ENCODE data around the gene LIMK2.
"Not testable (repeated sequence)": the region's sequence is repeated elsewhere in the genome, so short reads cannot be mapped to it uniquely, and the experiment has no call there.

DNA sequence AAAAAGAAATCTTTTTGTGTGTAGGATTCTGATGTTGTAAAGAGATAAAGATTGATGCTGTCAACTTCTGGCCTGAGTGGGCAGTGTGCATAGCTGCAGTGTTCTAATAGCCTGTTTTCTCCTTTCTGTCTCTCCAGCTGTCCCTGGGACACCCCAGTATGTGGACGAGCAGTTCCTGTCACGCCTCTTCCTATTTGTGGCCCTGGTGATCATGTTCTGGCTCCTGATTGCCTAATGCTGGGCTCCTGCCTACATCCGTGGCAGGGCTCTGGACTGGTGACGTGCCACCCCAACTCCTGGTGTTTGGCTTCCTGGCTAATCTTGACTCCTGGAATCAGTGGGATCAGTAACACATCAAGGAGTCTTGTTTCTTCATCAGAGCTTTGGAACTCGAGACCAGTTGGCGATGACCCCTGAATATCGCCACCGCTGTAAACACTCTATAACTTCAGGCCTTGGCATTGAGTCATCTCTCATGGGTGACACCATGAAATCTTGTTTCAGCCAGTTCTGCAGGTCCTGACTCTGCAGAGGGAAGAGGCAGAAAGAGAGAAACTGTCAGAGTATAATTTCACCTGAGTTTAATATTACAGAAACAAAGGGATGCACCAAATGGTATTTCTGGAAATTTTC lies 7.6 kb upstream of the LIMK2 start:
- TF ChIP-seq, protein P1, sequence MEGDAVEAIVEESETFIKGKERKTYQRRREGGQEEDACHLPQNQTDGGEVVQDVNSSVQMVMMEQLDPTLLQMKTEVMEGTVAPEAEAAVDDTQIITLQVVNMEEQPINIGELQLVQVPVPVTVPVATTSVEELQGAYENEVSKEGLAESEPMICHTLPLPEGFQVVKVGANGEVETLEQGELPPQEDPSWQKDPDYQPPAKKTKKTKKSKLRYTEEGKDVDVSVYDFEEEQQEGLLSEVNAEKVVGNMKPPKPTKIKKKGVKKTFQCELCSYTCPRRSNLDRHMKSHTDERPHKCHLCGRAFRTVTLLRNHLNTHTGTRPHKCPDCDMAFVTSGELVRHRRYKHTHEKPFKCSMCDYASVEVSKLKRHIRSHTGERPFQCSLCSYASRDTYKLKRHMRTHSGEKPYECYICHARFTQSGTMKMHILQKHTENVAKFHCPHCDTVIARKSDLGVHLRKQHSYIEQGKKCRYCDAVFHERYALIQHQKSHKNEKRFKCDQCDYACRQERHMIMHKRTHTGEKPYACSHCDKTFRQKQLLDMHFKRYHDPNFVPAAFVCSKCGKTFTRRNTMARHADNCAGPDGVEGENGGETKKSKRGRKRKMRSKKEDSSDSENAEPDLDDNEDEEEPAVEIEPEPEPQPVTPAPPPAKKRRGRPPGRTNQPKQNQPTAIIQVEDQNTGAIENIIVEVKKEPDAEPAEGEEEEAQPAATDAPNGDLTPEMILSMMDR (IDR thresholded peaks at IDR 0.05) = not testable (repeated sequence)
- not testable (repeated sequence) for TF ChIP-seq POLR2A (IDR thresholded peaks at IDR 0.05)
